GM18526 (cell line): ENCODE results near the gene ICAM3.
A peak's percentile ranks its signal among the peaks of the same experiment; 100 is the strongest.

Experiments
- POLR2A ChIP-seq: IDR thresholded peaks from 3 replicates; pipeline ENCODE4 v1.6.1; 2011; ENCODE audit not compliant: insufficient read length; ENCODE audit errors: extremely low read depth

Gene ICAM3

GRCh38 chr19:10305139-10305806 lies 34.2 kb downstream of the ICAM3 start:
- no peak for TF ChIP-seq POLR2A

- TF ChIP-seq POLR2A = no peak
Measured at GRCh38 chr19:10299545-10300458, 39.6 kb downstream of the ICAM3 start.

- no peak for TF ChIP-seq POLR2A
Measured at GRCh38 chr19:10295847-10296591, 43.4 kb downstream of the ICAM3 start.

GRCh38 chr19:10295305-10295846 lies 44.0 kb downstream of the ICAM3 start:
- peak; percentile 37 for TF ChIP-seq POLR2A

- no peak for TF ChIP-seq POLR2A
Measured at GRCh38 chr19:10294368-10294697, 45.1 kb downstream of the ICAM3 start.

- TF ChIP-seq POLR2A = no peak
Measured at GRCh38 chr19:10293637-10294367, 45.6 kb downstream of the ICAM3 start.

GRCh38 chr19:10292789-10293636 lies 46.4 kb downstream of the ICAM3 start:
- no peak for TF ChIP-seq POLR2A

- TF ChIP-seq POLR2A = no peak
Measured at GRCh38 chr19:10292206-10292788, 47.1 kb downstream of the ICAM3 start.

- TF ChIP-seq POLR2A = no peak
Measured at GRCh38 chr19:10291554-10292205, 47.7 kb downstream of the ICAM3 start.

- TF ChIP-seq POLR2A = no peak
Measured at GRCh38 chr19:10290876-10291553, 48.4 kb downstream of the ICAM3 start.

GRCh38 chr19:10290357-10290875 lies 49.0 kb downstream of the ICAM3 start:
- TF ChIP-seq POLR2A = no peak

GRCh38 chr19:10289836-10290356 lies 49.5 kb downstream of the ICAM3 start, which contains the start of gene ICAM5:
TSS of gene ICAM5 (plus strand) at chr19:10289952. CDS start at chr19:10290044, 92 bp downstream.
- no peak for TF ChIP-seq POLR2A
